ENCODE results near the gene GTF2H4. TPM values are rescaled to one million over a fixed set of nuclear protein-coding genes. Genes with fewer than 3 reads are reported as not detected.
A peak's percentile ranks its signal among the peaks of the same experiment; 100 is the strongest.

Gene GTF2H4
- total RNA-seq, 4 donors from 2014 or later = 9.4 to 16.4 (median 11.8) TPM

GRCh38 chr6:30945281-30945680 is 37.3 kb downstream of the GTF2H4 start:
- Histone ChIP-seq H3K4me3 (no peak overlapping the region), H3K27ac (no peak overlapping the region), H3K9me3 (no peaks in the 10 kb centered on the region), H3K27me3 (peaks cover 45% of the 10 kb centered on the region), H3K4me1 (peaks cover 0 to 10% (median 5%) of the 10 kb centered on the region in 3 donors), H3K36me3 (no peaks in the 10 kb centered on the region)
- TF ChIP-seq POLR2A (IDR thresholded peaks at IDR 0.05) (no peak), POLR2AphosphoS5 (IDR thresholded peaks at IDR 0.05) (no peak), EP300 (IDR thresholded peaks at IDR 0.05) (no peak), CTCF (IDR thresholded peaks at IDR 0.05) (no peak)
- 81 to 100% methylated on average over 3 of the region's 5 CpGs for WGBS, 2 donors (ENCODE audit: low coverage in 1 of 2)
- ATAC-seq = no peak

GRCh38 chr6:30947231-30947630 is 39.2 kb downstream of the GTF2H4 start:
- WGBS, 2 donors (ENCODE audit: low coverage in 1 of 2) = 86 to 100% methylated on average over 4 of the region's 4 CpGs
- no peak for TF ChIP-seq POLR2AphosphoS5 (IDR thresholded peaks at IDR 0.05)
- TF ChIP-seq POLR2A (IDR thresholded peaks at IDR 0.05) = no peak
- no peak for TF ChIP-seq EP300 (IDR thresholded peaks at IDR 0.05)
- TF ChIP-seq CTCF (IDR thresholded peaks at IDR 0.05) = no peak
- ATAC-seq = no peak

GRCh38 chr6:30948811-30949210 is 40.8 kb downstream of the GTF2H4 start:
- Histone ChIP-seq H3K4me3 (no peak overlapping the region), H3K27me3 (peaks cover 42% of the 10 kb centered on the region), H3K4me1 (no peaks in the 10 kb centered on the region), H3K9me3 (no peaks in the 10 kb centered on the region), H3K27ac (no peak overlapping the region), H3K36me3 (no peaks in the 10 kb centered on the region)
- no peak for TF ChIP-seq POLR2A (IDR thresholded peaks at IDR 0.05)
- TF ChIP-seq EP300 (IDR thresholded peaks at IDR 0.05) = no peak
- no peak for TF ChIP-seq CTCF (IDR thresholded peaks at IDR 0.05)
- TF ChIP-seq POLR2AphosphoS5 (IDR thresholded peaks at IDR 0.05) = no peak
- ATAC-seq = no peak
- 95 to 100% methylated on average over 2 to 6 of the region's 6 CpGs for WGBS, 2 donors (ENCODE audit: low coverage in 1 of 2)

More at GRCh38 chr6:30947231-30947630, 39.2 kb downstream of the GTF2H4 start:
- H3K27me3 ChIP-seq = peaks cover 51% of the 10 kb centered on the region
- no peaks in the 10 kb centered on the region for H3K36me3 ChIP-seq
- H3K4me1 ChIP-seq = peaks cover 0 to 10% (median 5%) of the 10 kb centered on the region in 3 donors
- H3K4me3 ChIP-seq = no peak overlapping the region
- H3K27ac ChIP-seq = no peak overlapping the region
- H3K9me3 ChIP-seq = no peaks in the 10 kb centered on the region

GRCh38 chr6:30951907-30952469 is 44.0 kb downstream of the GTF2H4 start:
- Histone ChIP-seq H3K27me3 (peaks cover 57% of the 10 kb centered on the region), H3K4me3 (no peak overlapping the region), H3K4me1 (peaks cover 0 to 15% (median 0%) of the 10 kb centered on the region in 3 donors), H3K36me3 (no peaks in the 10 kb centered on the region), H3K27ac (no peak overlapping the region), H3K9me3 (no peaks in the 10 kb centered on the region)
- no peak for ATAC-seq
- no peak for TF ChIP-seq EP300 (IDR thresholded peaks at IDR 0.05)
- TF ChIP-seq CTCF (IDR thresholded peaks at IDR 0.05) = no peak
- TF ChIP-seq POLR2AphosphoS5 (IDR thresholded peaks at IDR 0.05) = no peak
- 70 to 94% methylated on average over 4 to 5 of the region's 5 CpGs for WGBS, 2 donors (ENCODE audit: low coverage in 1 of 2)

- TF ChIP-seq POLR2AphosphoS5 (IDR thresholded peaks at IDR 0.05) (no peak), CTCF (IDR thresholded peaks at IDR 0.05) (no peak), POLR2A (IDR thresholded peaks at IDR 0.05) (no peak), EP300 (IDR thresholded peaks at IDR 0.05) (no peak)
- Histone ChIP-seq H3K27me3 (peaks cover 59% of the 10 kb centered on the region), H3K4me1 (peaks cover 0 to 15% (median 0%) of the 10 kb centered on the region in 3 donors), H3K9me3 (no peaks in the 10 kb centered on the region), H3K27ac (peak overlapping the region in 2 of 4 donors; percentile 27 to 63), H3K4me3 (peak overlapping the region in 1 of 2 donors; percentile 54), H3K36me3 (no peaks in the 10 kb centered on the region)
- ATAC-seq = no peak
- WGBS, 2 donors (ENCODE audit: low coverage in 1 of 2) = 33 to 73% methylated on average over 3 to 5 of the region's 9 CpGs
These were observed 46.8 kb downstream of the GTF2H4 start for GRCh38 chr6:30954631-30955366.

All from gastroesophageal sphincter (tissue), 4 donors.